Activated T-helper 2 cell treated with anti-CD3 and anti-CD28 coated beads, Interferon-gamma antibody, Interleukin-2, Interleukin-4, amounts not matched to agents 10 μg/mL and 5 μg/mL and 100 μg/mL, durations not matched to agents 14 hours and 24 hours and 36 hours (primary cell): ENCODE results near the gene ZNF28. TPM values are rescaled to one million over a fixed set of nuclear protein-coding genes. Genes with fewer than 3 reads are reported as not detected.

Source experiments
- total RNA-seq: library from RNA; stranded (reverse); gene quantifications from 2 replicates; pipeline ENCODE4 v1.2.3, GENCODE V29; 2022

The ZNF28 gene
- total RNA-seq, 1 donor from 2014 or later: 17.6 TPM

Other genes with a start within 250 kb of the ZNF28 start
- 23.1 and 24.1 TPM in 2 replicates for gene ZNF83, start 183.3 kb downstream of the ZNF28 start, total RNA-seq
- gene ZNF611, start 86.6 kb downstream of the ZNF28 start, total RNA-seq: 15.6 and 17.3 TPM in 2 replicates
- gene ZNF600, start 34.8 kb downstream of the ZNF28 start, total RNA-seq: 7.9 and 11.3 TPM in 2 replicates
- gene ZNF468, start 36.0 kb upstream of the ZNF28 start, total RNA-seq: 12.0 and 14.7 TPM in 2 replicates
- 8.8 and 9.1 TPM in 2 replicates for gene ZNF320, start 76.0 kb upstream of the ZNF28 start, total RNA-seq
- 5.0 and 6.1 TPM in 2 replicates for gene ZNF888, start 101.8 kb upstream of the ZNF28 start, total RNA-seq
- gene ZNF816, start 141.2 kb upstream of the ZNF28 start, total RNA-seq: 8.1 and 8.4 TPM in 2 replicates
- gene ERVV-1, start 192.3 kb upstream of the ZNF28 start, total RNA-seq: not detected in 2 replicates
- not detected in 2 replicates for gene ERVV-2, start 223.1 kb upstream of the ZNF28 start, total RNA-seq